GM12864 (cell line): ENCODE measurements around the gene GNPDA2.

ENCODE experiments used
- DNase-seq: peaks from one replicate; pipeline ENCODE4 v3.0.0-alpha.2; 2011; ENCODE audit warnings: low read depth
- H3K4me3 ChIP-seq: 2 replicates; pipeline ENCODE4 v1.5.1; 2011; ENCODE audit warnings: mild to moderate bottlenecking, low read depth, low read length, control low read depth
- CTCF ChIP-seq: IDR thresholded peaks from 2 replicates; pipeline ENCODE4 v1.5.1; 2011; ENCODE audit warnings: low read depth, mild to moderate bottlenecking, moderate library complexity, low read length, control low read depth, inconsistent platforms; ENCODE audit errors: missing control alignments

GNPDA2 gene

GRCh38 chr4:44700427-44700826 lies 25.9 kb downstream of the GNPDA2 start:
- no peak for DNase-seq
- no peak overlapping the region for H3K4me3 ChIP-seq
- TF ChIP-seq CTCF: no peak

GRCh38 chr4:44684648-44685047 lies 41.7 kb downstream of the GNPDA2 start:
- no peak overlapping the region for H3K4me3 ChIP-seq

GRCh38 chr4:44679060-44679459 lies 47.3 kb downstream of the GNPDA2 start:
- DNase-seq: no peak
- TF ChIP-seq CTCF: no peak
- peak overlapping the region; percentile 96 for H3K4me3 ChIP-seq

More at GRCh38 chr4:44684648-44685047, 41.7 kb downstream of the GNPDA2 start:
- no peak for DNase-seq
- no peak for TF ChIP-seq CTCF

DNA sequence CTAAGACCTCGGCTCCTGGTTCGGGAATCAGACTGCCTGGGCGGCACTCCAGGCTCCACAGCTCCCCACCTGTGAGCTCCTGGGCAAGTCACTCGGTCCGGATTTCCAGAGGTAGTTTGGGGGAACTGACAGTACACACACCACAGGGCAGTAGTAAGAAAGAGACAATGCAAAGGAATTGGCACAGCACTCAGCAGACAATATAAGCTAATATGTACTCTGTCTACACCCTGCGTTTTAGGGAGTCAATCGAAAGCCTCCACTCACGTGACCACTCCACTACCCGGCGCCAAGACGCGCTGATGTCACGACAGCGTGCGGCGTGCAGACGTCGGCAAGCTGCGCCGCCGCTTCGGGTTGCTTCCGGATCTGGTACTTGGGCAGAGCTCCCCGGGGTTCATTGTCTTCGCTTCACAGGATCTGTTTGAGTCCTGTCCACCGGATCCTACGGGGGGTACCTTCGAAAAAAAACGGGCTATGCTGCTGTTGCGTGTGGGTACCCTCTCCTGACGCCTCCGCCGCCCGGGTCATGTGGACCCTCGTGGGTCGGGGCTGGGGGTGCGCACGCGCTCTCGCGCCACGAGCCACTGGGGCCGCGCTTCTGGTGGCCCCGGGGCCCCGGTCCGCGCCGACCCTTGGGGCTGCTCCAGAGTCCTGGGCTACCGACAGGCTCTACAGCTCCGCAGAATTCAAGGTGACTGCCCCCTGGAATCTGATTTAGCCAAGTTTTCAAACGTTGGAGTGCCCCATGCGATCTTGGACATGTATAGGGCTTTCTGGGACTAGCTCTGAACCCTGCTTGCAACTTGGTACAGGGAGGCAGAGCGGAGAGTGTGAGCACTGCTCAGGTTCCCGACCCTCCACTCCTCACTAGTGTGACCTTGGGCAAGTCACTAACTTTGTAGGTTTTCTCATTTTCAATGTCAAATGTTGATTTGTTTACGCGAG lies 48.0 kb downstream of the GNPDA2 start, which contains the start of gene GUF1:
Gene GUF1 (plus strand): TSS at position 327 of the 948 bp plus-strand sequence. CDS start 203 bp downstream, at position 530.
- TF ChIP-seq CTCF: no peak
- peak within 1 kb of the TSS; percentile 96 for H3K4me3 ChIP-seq
- peak; percentile 74 for DNase-seq

DNA sequence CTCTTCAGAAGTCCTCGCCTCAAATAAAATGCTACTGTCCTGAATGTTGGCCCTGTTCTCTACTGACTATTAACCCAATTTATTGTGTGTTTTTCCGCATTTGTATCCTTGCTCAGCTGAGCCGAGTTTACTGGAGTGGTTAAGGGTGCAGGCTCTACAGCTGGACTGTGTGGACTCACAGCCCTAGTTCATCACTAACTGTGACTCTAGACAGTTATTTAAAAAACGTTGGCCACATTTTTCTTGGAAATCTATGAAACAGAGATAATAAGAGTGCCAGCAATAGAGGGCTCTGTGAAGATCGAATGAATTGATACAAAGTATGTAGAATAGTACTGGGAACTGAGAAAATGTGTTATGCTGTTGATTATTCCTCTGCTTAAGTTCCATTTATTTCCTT lies 51.0 kb downstream of the GNPDA2 start:
- DNase-seq: no peak
- no peak overlapping the region for H3K4me3 ChIP-seq
- TF ChIP-seq CTCF: no peak

DNA sequence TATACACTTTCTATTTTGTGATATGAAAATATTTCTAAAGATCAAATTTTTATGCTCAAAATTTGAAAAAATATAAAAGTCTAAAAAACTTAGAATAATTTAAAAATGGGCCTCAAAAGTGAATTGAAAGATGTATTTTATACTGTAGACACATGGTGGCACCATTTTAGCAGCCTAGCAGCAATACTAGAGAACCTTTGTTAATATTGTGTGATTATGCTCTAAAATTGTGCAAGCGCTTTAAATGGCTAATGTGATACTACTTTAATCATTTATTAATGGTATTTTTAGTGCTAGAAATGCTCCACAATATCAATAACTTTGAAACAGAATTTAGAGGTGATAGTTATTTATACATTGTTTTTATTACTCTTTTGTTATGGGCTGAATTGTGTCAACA lies 51.9 kb downstream of the GNPDA2 start:
- peak; percentile 4 for TF ChIP-seq CTCF
- H3K4me3 ChIP-seq: no peak overlapping the region
- DNase-seq: no peak
